ENCODE measurements around the gene TCF4. TPM values are rescaled to one million over a fixed set of nuclear protein-coding genes. Genes with fewer than 3 reads are reported as not detected.

The TCF4 gene
- total and polyA plus RNA-seq, 4 donors, result 4.3 to 15.3 (median 11.5) TPM

DNA sequence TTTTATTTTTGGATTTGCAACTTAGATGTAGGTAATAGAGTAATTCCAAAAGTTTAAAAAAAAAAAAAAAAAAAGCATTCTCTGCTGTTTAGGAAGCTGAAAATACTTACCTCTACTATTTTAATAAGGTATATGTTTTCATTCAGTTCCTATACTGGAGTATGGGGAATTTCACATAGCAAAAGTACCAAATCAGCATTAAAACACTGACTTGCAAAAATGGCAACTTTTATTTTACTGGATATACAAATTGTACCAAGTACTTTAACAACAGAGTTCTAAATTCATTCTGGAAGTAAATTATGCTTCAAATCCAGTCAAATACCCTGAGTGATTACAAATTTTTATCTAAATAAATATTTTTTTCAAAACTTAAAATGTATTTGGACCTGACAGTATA, 76.7 kb downstream of the TCF4 start:
- no peak overlapping the region for H3K27ac ChIP-seq (ENCODE audit: low read depth in 1 of 2, low read length in 2 of 2)
- H3K36me3 ChIP-seq (ENCODE audit: control insufficient read depth in 4 of 4, insufficient read depth in 3 of 4, low read depth in 1 of 4, low read length in 3 of 4), result no peaks in the 10 kb centered on the region
- H3K4me1 ChIP-seq (ENCODE audit: control insufficient read depth in 4 of 4, insufficient read depth in 4 of 4, low read length in 3 of 4), result no peaks in the 10 kb centered on the region
- H3K27me3 ChIP-seq (ENCODE audit: control insufficient read depth in 4 of 4, insufficient read depth in 4 of 4, low read length in 3 of 4), result no peaks in the 10 kb centered on the region
- no peak overlapping the region for H3K4me3 ChIP-seq (ENCODE audit: low read depth in 1 of 3, low read length in 3 of 3)
- TF ChIP-seq TAF1 (conservative IDR thresholded peaks at IDR 0.05), result no peak
- TF ChIP-seq, protein P1, sequence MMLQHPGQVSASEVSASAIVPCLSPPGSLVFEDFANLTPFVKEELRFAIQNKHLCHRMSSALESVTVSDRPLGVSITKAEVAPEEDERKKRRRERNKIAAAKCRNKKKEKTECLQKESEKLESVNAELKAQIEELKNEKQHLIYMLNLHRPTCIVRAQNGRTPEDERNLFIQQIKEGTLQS (IDR thresholded peaks at IDR 0.05), result no peak
- TF ChIP-seq, protein P2, sequence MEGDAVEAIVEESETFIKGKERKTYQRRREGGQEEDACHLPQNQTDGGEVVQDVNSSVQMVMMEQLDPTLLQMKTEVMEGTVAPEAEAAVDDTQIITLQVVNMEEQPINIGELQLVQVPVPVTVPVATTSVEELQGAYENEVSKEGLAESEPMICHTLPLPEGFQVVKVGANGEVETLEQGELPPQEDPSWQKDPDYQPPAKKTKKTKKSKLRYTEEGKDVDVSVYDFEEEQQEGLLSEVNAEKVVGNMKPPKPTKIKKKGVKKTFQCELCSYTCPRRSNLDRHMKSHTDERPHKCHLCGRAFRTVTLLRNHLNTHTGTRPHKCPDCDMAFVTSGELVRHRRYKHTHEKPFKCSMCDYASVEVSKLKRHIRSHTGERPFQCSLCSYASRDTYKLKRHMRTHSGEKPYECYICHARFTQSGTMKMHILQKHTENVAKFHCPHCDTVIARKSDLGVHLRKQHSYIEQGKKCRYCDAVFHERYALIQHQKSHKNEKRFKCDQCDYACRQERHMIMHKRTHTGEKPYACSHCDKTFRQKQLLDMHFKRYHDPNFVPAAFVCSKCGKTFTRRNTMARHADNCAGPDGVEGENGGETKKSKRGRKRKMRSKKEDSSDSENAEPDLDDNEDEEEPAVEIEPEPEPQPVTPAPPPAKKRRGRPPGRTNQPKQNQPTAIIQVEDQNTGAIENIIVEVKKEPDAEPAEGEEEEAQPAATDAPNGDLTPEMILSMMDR (IDR thresholded peaks at IDR 0.05; ENCODE audit: low read depth, low read length, missing input control), result no peak
- no peak for TF ChIP-seq SP1 (IDR thresholded peaks at IDR 0.05)
- TF ChIP-seq FOXA1 (IDR thresholded peaks at IDR 0.05), result no peak
- no peak for TF ChIP-seq EGR1 (IDR thresholded peaks at IDR 0.05; ENCODE audit: low read depth in 2 of 2)
- TF ChIP-seq RAD21 (IDR thresholded peaks at IDR 0.05), result no peak
- TF ChIP-seq, protein P3, sequence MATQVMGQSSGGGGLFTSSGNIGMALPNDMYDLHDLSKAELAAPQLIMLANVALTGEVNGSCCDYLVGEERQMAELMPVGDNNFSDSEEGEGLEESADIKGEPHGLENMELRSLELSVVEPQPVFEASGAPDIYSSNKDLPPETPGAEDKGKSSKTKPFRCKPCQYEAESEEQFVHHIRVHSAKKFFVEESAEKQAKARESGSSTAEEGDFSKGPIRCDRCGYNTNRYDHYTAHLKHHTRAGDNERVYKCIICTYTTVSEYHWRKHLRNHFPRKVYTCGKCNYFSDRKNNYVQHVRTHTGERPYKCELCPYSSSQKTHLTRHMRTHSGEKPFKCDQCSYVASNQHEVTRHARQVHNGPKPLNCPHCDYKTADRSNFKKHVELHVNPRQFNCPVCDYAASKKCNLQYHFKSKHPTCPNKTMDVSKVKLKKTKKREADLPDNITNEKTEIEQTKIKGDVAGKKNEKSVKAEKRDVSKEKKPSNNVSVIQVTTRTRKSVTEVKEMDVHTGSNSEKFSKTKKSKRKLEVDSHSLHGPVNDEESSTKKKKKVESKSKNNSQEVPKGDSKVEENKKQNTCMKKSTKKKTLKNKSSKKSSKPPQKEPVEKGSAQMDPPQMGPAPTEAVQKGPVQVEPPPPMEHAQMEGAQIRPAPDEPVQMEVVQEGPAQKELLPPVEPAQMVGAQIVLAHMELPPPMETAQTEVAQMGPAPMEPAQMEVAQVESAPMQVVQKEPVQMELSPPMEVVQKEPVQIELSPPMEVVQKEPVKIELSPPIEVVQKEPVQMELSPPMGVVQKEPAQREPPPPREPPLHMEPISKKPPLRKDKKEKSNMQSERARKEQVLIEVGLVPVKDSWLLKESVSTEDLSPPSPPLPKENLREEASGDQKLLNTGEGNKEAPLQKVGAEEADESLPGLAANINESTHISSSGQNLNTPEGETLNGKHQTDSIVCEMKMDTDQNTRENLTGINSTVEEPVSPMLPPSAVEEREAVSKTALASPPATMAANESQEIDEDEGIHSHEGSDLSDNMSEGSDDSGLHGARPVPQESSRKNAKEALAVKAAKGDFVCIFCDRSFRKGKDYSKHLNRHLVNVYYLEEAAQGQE (IDR thresholded peaks at IDR 0.05), result no peak
- no peak for TF ChIP-seq JUND (IDR thresholded peaks at IDR 0.05)
- no peak for TF ChIP-seq YY1 (IDR thresholded peaks at IDR 0.05)
- no peak for TF ChIP-seq FOXA2 (IDR thresholded peaks at IDR 0.05)
- no peak for TF ChIP-seq RXRA (IDR thresholded peaks at IDR 0.05)
- TF ChIP-seq HNF4G (IDR thresholded peaks at IDR 0.05), result no peak
- no peak for TF ChIP-seq NR2F2 (IDR thresholded peaks at IDR 0.05)
- TF ChIP-seq GABPA (IDR thresholded peaks at IDR 0.05 in 1 of 2, conservative IDR thresholded peaks at IDR 0.05 in 1 of 2), result no peak
- TF ChIP-seq, protein P4, sequence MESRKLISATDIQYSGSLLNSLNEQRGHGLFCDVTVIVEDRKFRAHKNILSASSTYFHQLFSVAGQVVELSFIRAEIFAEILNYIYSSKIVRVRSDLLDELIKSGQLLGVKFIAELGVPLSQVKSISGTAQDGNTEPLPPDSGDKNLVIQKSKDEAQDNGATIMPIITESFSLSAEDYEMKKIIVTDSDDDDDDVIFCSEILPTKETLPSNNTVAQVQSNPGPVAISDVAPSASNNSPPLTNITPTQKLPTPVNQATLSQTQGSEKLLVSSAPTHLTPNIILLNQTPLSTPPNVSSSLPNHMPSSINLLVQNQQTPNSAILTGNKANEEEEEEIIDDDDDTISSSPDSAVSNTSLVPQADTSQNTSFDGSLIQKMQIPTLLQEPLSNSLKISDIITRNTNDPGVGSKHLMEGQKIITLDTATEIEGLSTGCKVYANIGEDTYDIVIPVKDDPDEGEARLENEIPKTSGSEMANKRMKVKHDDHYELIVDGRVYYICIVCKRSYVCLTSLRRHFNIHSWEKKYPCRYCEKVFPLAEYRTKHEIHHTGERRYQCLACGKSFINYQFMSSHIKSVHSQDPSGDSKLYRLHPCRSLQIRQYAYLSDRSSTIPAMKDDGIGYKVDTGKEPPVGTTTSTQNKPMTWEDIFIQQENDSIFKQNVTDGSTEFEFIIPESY (IDR thresholded peaks at IDR 0.05), result no peak
- TF ChIP-seq HNF4A (conservative IDR thresholded peaks at IDR 0.05), result no peak
- TF ChIP-seq, protein P5, sequence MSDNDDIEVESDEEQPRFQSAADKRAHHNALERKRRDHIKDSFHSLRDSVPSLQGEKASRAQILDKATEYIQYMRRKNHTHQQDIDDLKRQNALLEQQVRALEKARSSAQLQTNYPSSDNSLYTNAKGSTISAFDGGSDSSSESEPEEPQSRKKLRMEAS (IDR thresholded peaks at IDR 0.05), result no peak
- H3K9ac ChIP-seq (ENCODE audit: low read depth in 1 of 2, low read length in 2 of 2), result no peak overlapping the region
- H3K9me3 ChIP-seq (ENCODE audit: control insufficient read depth in 4 of 4, low read length in 3 of 4), result no peaks in the 10 kb centered on the region
- no peak for DNase-seq (ENCODE audit: low spot score)
